IgD-negative memory B cell (primary cell): ENCODE data around the gene SDF4. TPM values are rescaled to one million over a fixed set of nuclear protein-coding genes. Genes with fewer than 3 reads are reported as not detected.
"Not testable (repeated sequence)": the region's sequence is repeated elsewhere in the genome, so short reads cannot be mapped to it uniquely, and the experiment has no call there.

Source experiments
- H3K27ac Mint-ChIP-seq, 3 donors: one replicate each; pipeline ENCODE4 v1.8.0; 2020 to 2022; ENCODE audit warnings: mild to moderate bottlenecking in 3 of 3, mixed read lengths in 3 of 3, moderate library complexity in 1 of 3
- H3K27me3 Mint-ChIP-seq: one replicate; pipeline ENCODE4 v1.8.0; 2021; ENCODE audit warnings: mixed read lengths
- H3K36me3 Mint-ChIP-seq: one replicate; pipeline ENCODE4 v1.8.0; 2020; ENCODE audit warnings: mild to moderate bottlenecking, mixed read lengths
- H3K4me1 Mint-ChIP-seq, 3 donors: one replicate each; pipeline ENCODE4 v1.8.0; 2020 to 2022; ENCODE audit warnings: mixed read lengths in 3 of 3, mild to moderate bottlenecking in 1 of 3
- H3K4me3 Mint-ChIP-seq, 4 donors: one replicate each; pipeline ENCODE4 v1.8.0; 2020 to 2022; ENCODE audit warnings: mild to moderate bottlenecking in 4 of 4, mixed read lengths in 4 of 4, moderate library complexity in 3 of 4
- H3K9me3 Mint-ChIP-seq, 3 donors: one replicate each; pipeline ENCODE4 v1.8.0; 2020 to 2021; ENCODE audit warnings: mixed read lengths in 3 of 3, mild to moderate bottlenecking in 1 of 3
- polyA plus RNA-seq: library from polyadenylated mRNA; unstranded; fragments of 300-500 nt; fragmentation: Illumina TruSeq; gene quantifications from one replicate; pipeline ENCODE4 v1.2.3, GENCODE V29; 2021

The SDF4 gene
- polyA plus RNA-seq, 1 donor from 2014 or later, result 121 TPM

DNA sequence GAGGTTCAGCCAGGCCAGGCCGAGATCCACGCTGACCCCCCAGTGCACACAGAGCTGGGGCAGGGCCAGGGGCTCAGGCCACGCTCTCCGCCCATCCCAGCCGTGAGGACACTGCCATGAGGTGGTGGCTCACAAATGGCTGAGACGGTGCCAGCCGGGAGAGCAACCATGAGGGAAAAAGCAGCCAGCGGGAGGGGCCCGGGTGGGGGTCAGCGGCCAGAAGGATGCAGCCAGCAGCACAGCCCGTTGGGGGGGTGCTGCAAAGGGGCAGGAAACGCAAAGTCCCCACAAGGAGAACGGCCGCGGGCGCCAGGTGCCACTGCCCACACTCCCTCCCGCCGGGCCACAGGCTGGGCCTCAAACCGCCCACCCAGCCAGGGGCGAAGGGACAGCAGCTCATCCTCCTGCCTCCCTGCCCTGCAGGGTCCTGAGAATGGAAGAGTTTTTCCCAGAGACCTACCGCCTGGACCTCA, 49.8 kb downstream of the SDF4 start:
- Mint-ChIP-seq H3K27ac (peak overlapping the region in 1 of 3 donors; percentile 94), H3K9me3 (no peaks in the 10 kb centered on the region), H3K27me3 (peaks cover 16% of the 10 kb centered on the region), H3K4me3 (no peak overlapping the region), H3K4me1 (peaks cover 0 to 3% (median 2%) of the 10 kb centered on the region in 3 donors), H3K36me3 (peaks cover 1% of the 10 kb centered on the region)

DNA sequence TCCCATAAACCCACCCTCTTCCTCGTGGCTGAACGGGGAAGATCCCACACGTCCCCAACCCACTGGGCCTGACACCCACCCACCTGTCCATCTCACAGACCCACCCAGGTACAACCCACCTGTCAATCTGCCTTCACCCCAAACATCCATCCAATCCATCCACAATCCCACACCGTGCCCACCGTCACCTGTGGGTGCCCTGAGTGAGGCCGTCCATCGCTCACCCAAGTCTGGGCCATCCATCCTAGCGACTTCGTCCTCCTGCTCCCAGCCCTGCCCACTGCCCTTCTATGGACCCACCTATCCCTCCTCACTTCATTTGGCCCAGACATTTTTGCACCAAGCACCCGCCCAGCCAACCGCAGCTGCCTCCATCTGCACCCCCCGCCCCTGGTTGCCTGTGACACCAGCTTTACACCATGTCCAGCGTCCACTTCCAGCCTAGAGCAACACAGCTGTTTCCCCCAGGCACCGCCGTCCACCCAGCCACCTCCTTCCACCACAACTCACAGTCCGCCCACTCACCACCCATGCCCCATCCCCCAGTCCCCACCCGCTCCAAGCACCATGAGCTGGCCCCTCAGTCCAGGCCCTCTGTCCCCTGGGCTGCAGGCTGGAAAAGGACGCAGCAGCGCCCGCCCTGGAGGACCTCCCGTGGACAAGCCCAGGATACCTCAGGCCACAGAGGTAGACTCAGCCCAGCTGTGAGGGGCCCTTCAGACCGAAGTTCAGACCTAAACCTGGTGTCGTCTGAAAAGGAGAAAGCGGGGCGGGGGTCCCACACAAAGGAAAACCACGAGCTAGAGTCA, 50.5 kb downstream of the SDF4 start:
- peaks cover 22% of the 10 kb centered on the region for H3K27me3 Mint-ChIP-seq
- H3K9me3 Mint-ChIP-seq, result no peaks in the 10 kb centered on the region
- H3K36me3 Mint-ChIP-seq, result peaks cover 2% of the 10 kb centered on the region
- H3K27ac Mint-ChIP-seq, result peak overlapping the region in 1 of 3 donors; percentile 94
- no peak overlapping the region for H3K4me3 Mint-ChIP-seq
- peaks cover 0 to 6% (median 5%) of the 10 kb centered on the region in 3 donors for H3K4me1 Mint-ChIP-seq

DNA sequence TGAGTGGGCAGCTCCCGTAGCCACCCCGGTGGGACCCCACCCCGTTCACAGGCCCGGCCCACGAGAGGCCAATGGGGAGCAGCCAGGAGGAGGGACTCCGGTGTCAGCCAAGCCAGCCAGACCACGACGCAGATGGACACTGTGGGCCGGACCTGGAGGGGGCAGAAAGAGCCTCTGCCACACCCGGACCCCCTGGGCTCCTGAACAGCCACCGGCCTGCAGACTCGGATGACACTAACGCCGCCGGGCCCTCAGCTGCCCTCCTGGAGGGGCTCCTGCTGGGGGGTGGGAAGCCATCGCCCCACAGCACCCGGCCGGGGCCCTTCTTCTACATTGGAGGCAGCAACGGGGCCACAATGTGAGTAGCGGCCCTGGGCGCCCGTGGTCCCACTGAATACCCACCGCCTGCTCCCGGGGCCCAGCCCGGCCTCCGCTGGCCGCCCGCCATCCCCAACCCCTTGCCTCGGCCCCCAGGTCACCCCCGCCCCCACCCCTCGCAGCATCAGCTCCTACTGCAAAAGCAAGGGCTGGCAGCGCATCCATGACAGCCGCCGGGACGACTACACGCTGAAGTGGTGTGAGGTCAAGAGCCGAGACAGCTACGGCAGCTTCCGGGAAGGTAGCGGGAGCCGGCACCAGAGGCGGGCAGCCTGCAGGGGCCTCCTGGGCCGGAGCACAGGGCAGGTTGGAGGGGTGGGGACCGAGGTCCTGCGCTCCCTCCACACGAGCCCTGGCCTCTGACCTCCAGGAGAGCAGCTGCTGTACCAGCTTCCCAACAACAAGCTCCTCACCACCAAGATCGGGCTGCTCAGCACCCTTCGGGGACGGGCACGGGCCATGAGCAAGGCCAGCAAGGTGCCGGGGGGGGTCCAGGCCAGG, 51.6 kb downstream of the SDF4 start:
- no peak overlapping the region for H3K27ac Mint-ChIP-seq
- H3K27me3 Mint-ChIP-seq, result peaks cover 22% of the 10 kb centered on the region
- H3K36me3 Mint-ChIP-seq, result peaks cover 2% of the 10 kb centered on the region

DNA sequence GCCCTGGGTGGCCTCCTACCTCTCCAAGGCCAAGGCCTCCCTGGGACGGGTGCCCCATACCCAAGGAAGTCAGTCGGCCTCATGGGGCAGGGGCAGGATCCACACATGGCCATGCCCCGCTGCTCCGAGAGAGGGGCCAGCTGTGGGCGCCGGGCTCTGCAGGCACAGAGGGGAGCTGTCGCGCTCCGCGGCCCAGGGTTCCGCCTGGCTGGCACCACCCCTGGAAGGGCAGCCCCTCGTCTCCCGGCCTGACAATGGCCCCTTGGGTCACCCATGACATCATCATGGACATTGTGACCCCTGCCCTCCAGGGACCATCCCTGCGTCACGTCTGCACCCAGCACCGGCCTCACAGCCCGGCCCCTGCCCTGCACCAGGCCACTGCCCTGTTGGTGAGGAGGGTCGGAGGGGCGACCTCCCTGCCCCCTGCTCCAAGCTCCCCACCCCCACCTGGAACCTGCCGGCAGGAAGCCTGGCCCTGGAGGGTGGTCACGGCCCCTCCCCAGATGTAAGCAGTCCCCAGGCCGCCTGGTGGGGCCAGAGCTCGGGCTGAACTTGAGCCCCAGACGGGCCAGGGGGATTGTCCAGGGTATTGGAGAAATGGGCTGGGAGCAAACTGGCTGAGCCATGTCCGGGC, 52.3 kb downstream of the SDF4 start:
- H3K27me3 Mint-ChIP-seq, result peaks cover 22% of the 10 kb centered on the region
- H3K4me1 Mint-ChIP-seq, result peaks cover 0 to 9% (median 6%) of the 10 kb centered on the region in 3 donors
- peaks cover 2% of the 10 kb centered on the region for H3K36me3 Mint-ChIP-seq
- H3K27ac Mint-ChIP-seq, result no peak overlapping the region
- no peak overlapping the region for H3K4me3 Mint-ChIP-seq
- no peaks in the 10 kb centered on the region for H3K9me3 Mint-ChIP-seq

More for the DNA sequence above, 51.6 kb downstream of the SDF4 start:
- Mint-ChIP-seq H3K4me1 (peaks cover 0 to 9% (median 6%) of the 10 kb centered on the region in 3 donors), H3K9me3 (no peaks in the 10 kb centered on the region), H3K4me3 (no peak overlapping the region)

DNA sequence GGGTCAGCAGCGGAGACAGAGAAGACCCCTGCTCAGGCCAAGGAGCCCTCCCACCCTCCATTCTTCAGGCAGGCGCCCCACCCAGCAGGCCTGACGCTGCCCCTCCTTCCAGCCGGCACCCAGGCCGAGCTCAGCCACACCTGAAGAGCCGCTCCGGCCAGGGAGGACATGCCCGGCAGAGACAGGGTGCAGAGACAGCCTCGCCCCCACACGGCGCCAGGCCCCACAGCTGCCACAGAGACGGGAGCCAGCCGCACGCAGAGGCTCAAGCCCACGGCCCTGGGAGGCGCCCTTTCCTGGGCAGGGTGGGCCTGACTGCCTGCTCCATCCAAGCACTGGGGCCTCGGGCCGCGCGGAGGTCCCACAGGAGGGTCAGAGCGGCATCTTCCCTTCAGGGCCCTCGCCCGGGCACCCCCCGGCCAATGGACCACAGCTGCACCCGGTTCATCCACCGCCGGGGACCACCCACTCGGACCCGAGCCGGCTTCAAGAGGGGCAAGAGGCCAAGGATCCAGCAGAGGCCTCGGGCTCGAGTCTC, 52.9 kb downstream of the SDF4 start:
- Mint-ChIP-seq H3K27me3 (peaks cover 22% of the 10 kb centered on the region), H3K36me3 (peaks cover 2% of the 10 kb centered on the region), H3K9me3 (no peaks in the 10 kb centered on the region), H3K27ac (no peak overlapping the region), H3K4me3 (no peak overlapping the region), H3K4me1 (peaks cover 0 to 9% (median 6%) of the 10 kb centered on the region in 3 donors)

DNA sequence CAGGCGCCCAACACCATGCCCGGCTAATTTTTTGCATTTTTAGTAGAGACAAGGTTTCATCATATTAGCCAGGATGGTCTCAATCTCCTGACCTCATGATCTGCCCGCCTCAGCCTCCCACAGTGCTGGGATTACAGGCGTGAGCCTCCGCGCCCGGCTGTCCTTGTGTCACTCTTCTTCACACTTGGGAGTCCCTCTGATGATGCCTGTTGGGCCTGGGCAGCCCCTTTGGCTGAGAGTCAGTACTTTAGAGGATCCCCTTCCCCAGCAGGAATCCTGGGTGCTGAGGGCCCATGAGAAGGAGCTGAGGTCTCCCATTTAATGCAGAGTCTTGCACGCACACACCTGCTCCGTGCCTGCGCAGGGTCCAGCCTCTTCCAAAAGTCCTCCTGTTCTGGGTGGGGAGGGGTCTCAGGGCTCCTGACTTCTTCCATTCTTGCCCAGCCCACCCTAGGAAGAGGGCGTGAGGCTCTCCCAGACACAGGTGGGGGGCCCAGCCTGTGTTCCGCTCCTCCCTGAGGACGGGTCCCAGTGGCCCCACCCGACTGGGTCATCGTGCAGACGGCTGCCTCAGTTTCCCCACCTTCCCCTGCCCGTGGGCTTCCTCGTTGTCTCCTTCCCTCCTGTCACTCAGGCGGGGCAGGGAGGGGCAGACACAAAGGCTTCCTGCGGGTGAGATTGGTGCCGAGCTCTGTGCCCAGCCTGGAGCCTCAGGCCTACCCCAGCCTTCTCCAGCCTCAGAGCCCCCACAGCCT, 54.2 kb downstream of the SDF4 start:
- Mint-ChIP-seq H3K4me1 (peaks cover 0 to 9% (median 6%) of the 10 kb centered on the region in 3 donors), H3K27me3 (peaks cover 22% of the 10 kb centered on the region), H3K27ac (no peak overlapping the region), H3K4me3 (peak overlapping the region in 1 of 4 donors; percentile 12), H3K36me3 (peaks cover 2% of the 10 kb centered on the region), H3K9me3 (no peaks in the 10 kb centered on the region)

DNA sequence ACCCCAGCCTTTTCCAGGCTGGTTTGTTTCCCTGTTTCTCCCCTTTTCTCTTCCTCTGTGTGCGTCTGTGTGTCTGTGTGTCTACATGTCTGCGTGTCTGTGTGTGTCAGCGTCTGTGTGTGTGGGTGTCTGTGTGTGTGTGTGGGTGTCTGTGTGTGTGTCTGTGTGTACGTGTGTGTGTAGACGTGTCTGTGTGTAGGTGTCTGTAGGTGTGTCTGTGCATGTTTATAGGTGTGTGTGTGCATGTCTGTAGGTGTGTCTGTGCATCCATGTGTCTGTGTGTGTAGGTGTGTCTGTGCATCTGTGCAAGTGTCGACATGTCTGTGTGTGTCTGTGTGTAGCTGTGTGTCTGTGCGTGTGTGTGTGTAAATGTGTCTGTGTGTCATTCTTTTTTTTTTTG, 54.9 kb downstream of the SDF4 start:
- Mint-ChIP-seq H3K9me3 (no peaks in the 10 kb centered on the region), H3K36me3 (peaks cover 2% of the 10 kb centered on the region), H3K27ac (peak overlapping the region in 1 of 3 donors; percentile 16), H3K4me3 (peak overlapping the region in 2 of 4 donors; percentile 12 to 24), H3K4me1 (peaks cover 4 to 13% (median 10%) of the 10 kb centered on the region in 3 donors), H3K27me3 (peaks cover 26% of the 10 kb centered on the region)

DNA sequence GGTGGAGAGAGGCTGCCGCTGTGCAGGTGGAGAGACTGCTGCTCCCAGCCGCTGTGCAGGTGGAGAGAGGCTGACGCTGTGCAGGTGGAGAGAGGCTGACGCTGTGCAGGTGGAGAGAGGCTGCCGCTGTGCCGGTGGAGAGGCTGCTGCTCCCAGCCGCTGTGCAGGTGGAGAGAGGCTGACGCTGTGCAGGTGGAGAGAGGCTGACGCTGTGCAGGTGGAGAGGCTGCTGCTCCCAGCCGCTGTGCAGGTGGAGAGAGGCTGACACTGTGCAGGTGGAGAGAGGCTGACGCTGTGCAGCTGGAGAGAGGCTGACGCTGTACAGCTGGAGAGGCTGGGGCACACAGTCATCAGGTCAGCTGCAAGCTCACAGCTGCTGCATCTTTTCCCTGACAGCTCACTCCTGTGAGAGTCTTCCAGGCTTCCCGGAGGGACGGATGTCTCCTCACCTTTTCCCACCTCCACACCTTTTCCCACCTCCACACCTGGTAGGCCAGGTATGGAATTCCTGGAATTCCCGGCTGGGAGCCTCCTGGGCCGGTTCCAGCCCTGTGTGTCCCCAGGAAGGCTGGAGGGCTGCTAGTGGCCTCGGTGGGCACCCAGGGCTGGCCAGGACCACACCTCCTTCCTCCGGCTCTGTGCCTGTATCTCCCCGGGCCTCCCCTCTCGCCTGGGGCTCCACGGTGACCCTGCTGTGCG, 55.6 kb downstream of the SDF4 start:
- H3K27ac Mint-ChIP-seq, result peak overlapping the region in 1 of 3 donors; percentile 53
- H3K4me3 Mint-ChIP-seq, result peak overlapping the region in 2 of 4 donors; percentile 27 to 45
- peaks cover 21% of the 10 kb centered on the region for H3K27me3 Mint-ChIP-seq
- not testable (repeated sequence) for H3K36me3 Mint-ChIP-seq, H3K9me3 Mint-ChIP-seq
- H3K4me1 Mint-ChIP-seq, result peaks cover 4 to 14% (median 10%) of the 10 kb centered on the region in 3 donors

DNA sequence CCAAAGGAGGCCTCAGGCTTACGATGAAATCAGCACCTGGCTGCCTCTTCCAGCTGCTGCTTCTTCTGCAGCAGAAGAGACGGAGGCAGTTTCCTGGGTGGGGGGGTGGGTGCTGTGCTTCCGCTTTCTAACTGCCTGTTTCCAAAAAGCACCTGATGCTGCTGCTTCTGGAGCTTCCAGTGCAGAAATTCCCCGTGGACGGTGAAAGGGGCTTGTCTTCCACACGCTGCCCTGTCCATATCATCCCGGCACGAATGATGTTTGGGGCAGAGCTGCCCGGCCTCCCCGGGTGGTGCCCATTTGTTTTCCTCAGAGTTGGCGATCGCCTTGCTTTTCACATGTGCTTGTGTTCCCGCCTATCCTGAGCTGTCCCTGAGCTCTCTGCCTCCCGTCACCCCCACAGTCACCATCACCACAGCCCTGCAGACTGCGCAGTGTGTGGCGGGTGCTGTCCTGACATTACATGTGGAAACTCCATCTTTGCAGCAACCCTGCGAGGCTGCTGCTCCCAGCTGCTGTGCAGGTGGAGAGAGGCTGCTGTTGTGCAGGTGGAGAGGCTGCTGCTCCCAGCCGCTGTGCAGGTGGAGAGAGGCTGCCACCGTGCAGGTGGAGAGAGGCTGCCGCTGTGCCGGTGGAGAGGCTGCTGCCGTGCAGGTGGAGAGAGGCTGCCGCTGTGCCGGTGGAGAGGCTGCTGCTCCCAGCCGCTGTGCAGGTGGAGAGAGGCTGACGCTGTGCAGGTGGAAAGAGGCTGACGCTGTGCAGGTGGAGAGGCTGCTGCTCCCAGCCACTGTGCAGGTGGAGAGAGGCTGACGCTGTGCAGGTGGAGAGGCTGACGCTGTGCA, 56.4 kb downstream of the SDF4 start:
- Mint-ChIP-seq H3K27me3 (peaks cover 20% of the 10 kb centered on the region), H3K9me3 (no peaks in the 10 kb centered on the region), H3K4me3 (peak overlapping the region in 2 of 4 donors; percentile 43 to 76), H3K27ac (no peak overlapping the region), H3K4me1 (peaks cover 4 to 15% (median 10%) of the 10 kb centered on the region in 3 donors), H3K36me3 (peaks cover 2% of the 10 kb centered on the region)

DNA sequence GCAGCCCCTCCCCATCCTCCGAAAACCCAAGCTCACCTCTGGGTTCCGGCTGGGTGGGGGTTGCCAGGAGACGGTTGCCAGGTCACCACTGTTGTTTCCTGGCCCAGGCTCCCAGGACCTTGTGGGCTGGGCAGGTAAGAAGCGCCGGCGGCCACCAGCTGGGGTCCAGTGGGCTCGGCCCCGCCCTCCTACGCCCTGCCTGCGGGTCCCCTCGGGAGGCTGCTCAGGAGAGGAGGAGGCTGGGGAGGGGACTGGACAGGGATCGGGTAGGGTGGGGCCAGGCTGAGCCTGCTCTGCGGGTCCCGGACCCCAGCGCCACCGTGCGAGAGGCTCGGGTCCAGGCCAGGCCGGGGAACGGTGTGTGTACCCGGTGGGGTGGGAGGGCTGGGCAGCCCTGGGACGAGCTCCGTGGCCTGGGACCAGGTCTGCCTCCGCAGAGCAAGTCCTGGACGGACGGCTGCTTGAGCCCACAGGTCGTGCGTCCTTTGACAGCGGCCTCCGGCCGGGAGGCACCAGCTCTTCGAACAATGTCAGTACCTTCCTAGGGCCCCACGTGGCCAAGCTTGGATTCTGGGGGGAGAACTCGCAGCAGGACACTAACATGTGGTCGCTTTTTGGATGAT, 57.9 kb downstream of the SDF4 start, which contains the start of gene TTLL10:
TSS of gene TTLL10 (plus strand) at position 88 of the 623 bp plus-strand sequence. CDS start 5,336 bp downstream, outside the sequence.
- H3K27ac Mint-ChIP-seq, result peak within 1 kb of the TSS in 2 of 3 donors; percentile 63 to 71

DNA sequence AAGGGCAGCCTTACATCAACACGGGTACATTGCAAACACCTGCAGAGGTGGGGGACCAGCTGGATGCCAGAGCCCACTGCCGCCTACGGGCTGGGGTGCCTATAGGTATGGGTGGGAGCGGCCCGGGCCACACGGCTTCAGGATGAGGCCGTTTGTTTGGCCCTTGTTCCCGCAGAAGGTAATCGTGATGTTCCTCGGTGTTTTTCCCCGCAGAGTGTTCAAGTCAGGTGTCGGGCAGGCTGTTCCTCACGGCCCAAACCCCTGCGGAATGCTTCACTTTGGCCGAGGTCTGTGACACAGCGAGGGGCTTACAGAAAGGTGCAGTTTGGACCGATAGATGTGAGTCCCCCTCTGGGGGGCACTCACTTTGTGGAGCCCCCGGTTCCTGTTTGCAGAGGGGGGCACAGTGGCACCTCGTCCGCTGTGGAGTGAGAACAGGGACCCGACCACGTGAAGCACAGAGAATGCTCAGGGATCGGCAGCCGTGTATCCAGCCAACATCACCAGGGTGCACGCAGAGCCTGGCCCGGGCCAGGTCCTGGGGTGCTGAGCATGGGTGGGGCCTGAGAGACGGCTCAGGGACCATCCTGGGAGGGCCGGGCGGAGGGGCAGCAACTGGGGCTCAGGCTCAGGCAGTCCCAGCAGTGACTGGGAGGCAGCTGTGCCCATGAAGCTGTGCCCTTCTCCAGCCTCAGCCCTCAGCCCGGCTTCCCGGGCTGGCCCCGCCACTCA, 58.6 kb downstream of the SDF4 start:
- peaks cover 20% of the 10 kb centered on the region for H3K27me3 Mint-ChIP-seq
- peak overlapping the region in 2 of 4 donors; percentile 28 to 45 for H3K4me3 Mint-ChIP-seq
- H3K4me1 Mint-ChIP-seq, result peaks cover 9 to 22% (median 16%) of the 10 kb centered on the region in 3 donors
- H3K9me3 Mint-ChIP-seq, result no peaks in the 10 kb centered on the region
- H3K36me3 Mint-ChIP-seq, result peaks cover 2% of the 10 kb centered on the region
- H3K27ac Mint-ChIP-seq, result peak overlapping the region in 1 of 3 donors; percentile 71

More for the DNA sequence above, 57.9 kb downstream of the SDF4 start, which contains the start of gene TTLL10:
- Mint-ChIP-seq H3K4me3 (peak within 1 kb of the TSS in 3 of 4 donors; percentile 26 to 65 (median 45)), H3K9me3 (no peaks in the 10 kb centered on the region), H3K36me3 (peaks cover 2% of the 10 kb centered on the region), H3K27me3 (peaks cover 22% of the 10 kb centered on the region), H3K4me1 (peaks cover 9 to 22% (median 15%) of the 10 kb centered on the region in 3 donors)
